HG03521 (cell line): ENCODE measurements around the gene DNAJC30.
"Not testable (repeated sequence)": the region's sequence is repeated elsewhere in the genome, so short reads cannot be mapped to it uniquely, and the experiment has no call there.

ENCODE experiments used
- ATAC-seq: cut with Tn5 transposase; IDR thresholded peaks from one replicate; pipeline ENCODE4 v1.9.1; 2021; ENCODE audit warnings: mild to moderate bottlenecking, moderate library complexity; ENCODE audit not compliant: unreplicated experiment

DNAJC30 gene

DNA sequence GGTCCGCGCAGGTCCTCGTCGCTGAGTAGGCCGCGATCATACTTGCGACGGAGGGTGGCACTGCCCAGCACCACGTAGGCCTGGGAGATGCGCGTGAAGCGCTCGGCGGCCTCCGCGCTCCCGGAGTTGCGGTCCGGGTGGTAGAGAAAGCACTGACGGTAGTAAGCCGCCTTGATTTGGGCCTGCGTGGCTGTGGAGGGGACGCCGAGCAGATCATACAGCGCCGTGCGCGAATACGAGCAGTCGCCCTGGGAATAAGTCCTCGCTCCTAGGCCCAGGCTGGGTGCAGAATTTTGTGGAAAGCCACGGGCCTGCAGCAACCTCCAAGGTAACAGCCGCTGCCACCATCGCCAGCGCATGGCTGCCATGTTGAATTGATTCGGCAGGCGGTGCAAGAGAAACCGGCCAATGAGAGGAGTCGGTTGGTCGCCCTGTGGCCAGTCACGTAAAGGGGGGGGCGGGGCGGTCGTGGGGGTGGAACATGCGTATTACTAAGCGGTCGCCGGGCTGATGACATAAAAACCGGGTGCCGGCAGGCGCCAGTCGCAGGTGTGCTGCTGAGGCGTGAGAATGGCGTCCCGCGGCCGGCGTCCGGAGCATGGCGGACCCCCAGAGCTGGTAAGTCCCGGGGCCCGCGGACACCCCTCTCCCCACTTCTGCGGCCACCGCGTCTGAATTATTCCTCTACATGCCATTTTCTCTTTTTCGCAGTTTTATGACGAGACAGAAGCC lies at the start of gene DNAJC30, which contains the start of gene BUD23:
Gene DNAJC30, minus strand, starts transcription at position 398 of the 732 bp plus-strand sequence. Its CDS starts 30 bp downstream, at position 368.
Gene BUD23, plus strand, starts transcription at position 542 of the 732 bp plus-strand sequence. Its CDS starts 29 bp downstream, at position 571.
- peak; percentile 80 for ATAC-seq

DNA sequence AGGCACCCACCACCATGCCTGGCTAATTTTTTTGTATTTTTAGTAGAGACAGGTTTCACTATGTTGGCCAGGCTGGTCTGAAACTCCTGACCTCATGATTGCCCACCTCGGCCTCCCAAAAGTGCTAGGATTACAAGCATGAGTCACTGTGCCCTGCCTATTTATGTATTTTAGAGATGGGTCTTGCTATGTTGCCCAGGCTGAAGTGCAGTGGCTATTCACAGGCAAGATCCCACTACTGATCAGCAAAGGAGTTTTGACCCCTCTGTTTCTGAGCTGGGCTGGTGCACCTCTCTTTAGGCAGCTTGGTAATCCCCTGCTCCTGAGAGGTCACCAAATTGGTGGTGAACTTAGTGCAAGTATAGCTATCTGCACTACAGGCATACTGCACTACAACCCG lies 49.1 kb upstream of the DNAJC30 start:
- no peak for ATAC-seq

GRCh38 chr7:73730485-73730884 lies 47.2 kb upstream of the DNAJC30 start:
- no peak for ATAC-seq

DNA sequence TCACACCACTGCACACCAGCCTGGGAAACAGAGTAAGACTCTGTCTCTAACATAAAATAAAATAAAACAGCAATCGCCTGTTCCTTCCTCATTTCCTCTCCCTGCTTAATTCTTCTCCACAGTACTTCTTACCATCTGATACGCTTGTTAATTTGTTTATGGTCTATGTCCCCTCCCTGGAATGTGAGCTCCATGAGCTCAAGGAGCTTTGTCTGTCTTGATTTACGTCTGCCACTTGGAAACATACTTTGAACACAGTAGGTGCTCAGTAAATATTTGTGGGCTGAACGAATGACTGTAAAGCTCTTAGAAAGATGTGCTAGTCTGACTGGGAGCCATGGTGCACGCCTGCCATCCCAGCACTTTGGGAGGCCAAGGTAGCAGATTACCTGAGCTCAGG lies 45.3 kb upstream of the DNAJC30 start:
- no peak for ATAC-seq

- no peak for ATAC-seq
Measured at GRCh38 chr7:73727952-73728351, 44.7 kb upstream of the DNAJC30 start.

GRCh38 chr7:73726083-73726466 lies 42.8 kb upstream of the DNAJC30 start:
- ATAC-seq, result no peak

DNA sequence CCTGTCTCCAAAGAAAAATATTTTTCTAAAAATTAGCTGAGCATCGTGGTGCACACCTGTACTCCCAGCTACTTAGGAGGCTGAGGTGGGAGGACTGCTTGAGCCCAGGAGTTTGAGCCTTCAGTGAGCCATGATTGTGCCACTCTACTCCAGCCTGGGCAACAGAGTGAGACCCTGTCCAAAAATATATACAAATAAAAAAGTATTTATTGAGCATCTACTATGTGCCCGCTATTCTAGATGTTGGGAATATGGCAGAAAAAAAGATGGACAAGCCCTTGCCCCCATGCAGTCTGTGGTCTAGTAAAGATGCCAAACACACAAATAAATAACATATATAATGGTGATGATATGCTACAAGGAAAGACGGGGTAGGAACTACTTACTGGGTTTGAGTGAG lies 40.6 kb upstream of the DNAJC30 start:
- no peak for ATAC-seq

- no peak for ATAC-seq
Measured at GRCh38 chr7:73722785-73723184, 39.5 kb upstream of the DNAJC30 start.

DNA sequence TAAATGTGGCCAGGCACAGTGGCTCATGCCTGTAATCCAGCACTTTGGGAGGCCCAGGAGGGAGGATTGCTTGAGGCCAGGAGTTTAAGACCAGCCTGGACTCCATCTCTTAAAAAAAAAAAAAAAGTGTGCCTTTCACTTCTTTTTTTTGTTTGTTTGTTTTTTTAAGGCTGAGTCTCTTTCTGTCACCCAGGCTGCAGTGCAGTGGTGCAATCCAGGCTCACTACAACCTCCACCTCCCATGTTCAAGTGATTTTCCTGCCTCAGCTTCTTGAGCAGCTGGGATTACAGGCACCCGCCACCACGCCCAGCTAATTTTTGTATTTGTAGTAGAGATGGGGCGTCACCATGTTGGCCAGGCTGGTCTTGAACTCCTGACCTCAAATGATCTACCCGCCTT lies 38.9 kb upstream of the DNAJC30 start:
- ATAC-seq, result not testable (repeated sequence)

GRCh38 chr7:73721377-73721817 lies 38.1 kb upstream of the DNAJC30 start:
- no peak for ATAC-seq

DNA sequence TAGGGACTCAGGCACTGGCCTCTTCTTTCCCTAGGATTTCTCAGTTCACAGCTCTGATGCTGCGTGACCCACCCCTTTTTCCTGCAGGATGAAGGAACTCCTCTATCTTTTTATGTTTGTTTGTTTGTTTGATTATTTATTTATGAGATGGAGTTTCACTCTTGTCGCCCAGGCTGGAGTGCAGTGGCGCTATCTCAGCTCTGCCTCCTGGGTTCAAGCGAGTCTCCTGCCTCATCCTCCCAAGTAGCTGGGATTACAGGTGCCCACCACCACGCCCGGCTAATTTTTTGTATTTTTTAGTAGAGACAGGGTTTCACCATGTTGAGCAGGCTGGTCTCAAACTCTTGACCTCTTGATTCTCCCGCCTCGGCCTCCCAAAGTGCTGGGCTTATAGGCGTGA lies 37.2 kb upstream of the DNAJC30 start:
- ATAC-seq, result not testable (repeated sequence)

- peak; percentile 10 for ATAC-seq
Measured at GRCh38 chr7:73719806-73720169, 36.5 kb upstream of the DNAJC30 start.

- peak; percentile 64 for ATAC-seq
Measured at GRCh38 chr7:73718905-73719805, 35.9 kb upstream of the DNAJC30 start, which contains the start of gene STX1A. STX1A (minus strand) TSS chr7:73719669; CDS start chr7:73719631, 38 bp downstream.

GRCh38 chr7:73718438-73718881 lies 35.2 kb upstream of the DNAJC30 start:
- ATAC-seq, result no peak

DNA sequence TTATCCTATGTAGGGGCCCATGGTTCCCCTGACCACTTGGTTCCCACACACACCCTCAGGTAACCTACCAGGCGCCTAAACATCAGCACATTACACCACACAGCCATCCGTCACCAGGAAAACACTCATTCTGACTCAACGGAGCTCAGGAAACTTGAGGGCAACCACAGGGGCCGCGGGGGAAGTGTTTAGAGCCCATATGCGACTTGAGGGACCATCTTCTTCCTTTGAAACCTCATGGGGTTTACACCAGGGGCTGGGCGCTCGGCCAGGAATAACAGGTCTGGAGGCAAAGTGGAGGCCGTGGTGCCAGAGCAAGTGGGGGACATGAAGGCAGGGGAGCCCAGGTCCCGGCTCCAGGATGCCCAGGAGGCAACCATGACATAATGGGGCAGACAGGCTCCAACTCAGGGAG lies 34.7 kb upstream of the DNAJC30 start:
- no peak for ATAC-seq

- no peak for ATAC-seq
Measured at GRCh38 chr7:73717025-73717807, 34.0 kb upstream of the DNAJC30 start.

- no peak for ATAC-seq
Measured at GRCh38 chr7:73716318-73716890, 33.2 kb upstream of the DNAJC30 start.

GRCh38 chr7:73715648-73716317 lies 32.5 kb upstream of the DNAJC30 start:
- no peak for ATAC-seq

- ATAC-seq, result not testable (repeated sequence)
Measured at GRCh38 chr7:73713319-73713718, 30.1 kb upstream of the DNAJC30 start.

GRCh38 chr7:73712773-73713172 lies 29.5 kb upstream of the DNAJC30 start:
- no peak for ATAC-seq
